IMR-90 (cell line): ENCODE measurements around the gene CKAP2L. TPM values are rescaled to one million over a fixed set of nuclear protein-coding genes. Genes with fewer than 3 reads are reported as not detected.

Experiments
- ATAC-seq: fragments of 200-7000 bp; cut with Tn5 transposase; 2 replicates; pipeline ENCODE4 v1.9.1; 2020; ENCODE audit warnings: low read depth, mild to moderate bottlenecking, moderate library complexity
- BruUV-seq: library from RNA; stranded (reverse); fragments of 400-500 nt; replicated peaks from 2 replicates; lab custom pipeline; 2021; lab: Mats Ljungman, UMichigan
- CTCF ChIA-PET: fragments of 300-600 bp; formaldehyde crosslinking; extraction: SDS; loops from one replicate; lab custom pipeline; 2021; ENCODE audit warnings: antibody characterized with exemption; lab: Yijun Ruan, JAX
- POLR2A ChIA-PET: fragments of 300-600 bp; sonication (Branson Sonifier 250); formaldehyde crosslinking; loops from one replicate; lab custom pipeline; 2022; ENCODE audit warnings: antibody characterized with exemption; ENCODE audit not compliant: unreplicated experiment; lab: Charles Lee
- DNase-seq: peaks from one replicate; pipeline ENCODE4 v3.0.0; 2013
- H2AFZ ChIP-seq: replicated peaks from 2 replicates; pipeline ENCODE3; 2013; ENCODE audit warnings: low read length, mild to moderate bottlenecking; ENCODE audit not compliant: poor library complexity
- H2AK5ac ChIP-seq: 2 replicates; pipeline ENCODE4 v1.6.1; 2013; ENCODE audit warnings: low read depth, low read length, inconsistent platforms
- H2AK9ac ChIP-seq: replicated peaks from 2 replicates; pipeline ENCODE3; 2013; ENCODE audit warnings: mild to moderate bottlenecking, low read depth, low read length, moderate library complexity; ENCODE audit not compliant: poor library complexity
- H2BK120ac ChIP-seq: 2 replicates; pipeline ENCODE4 v1.6.1; 2013; ENCODE audit warnings: low read depth, low read length, inconsistent platforms
- H2BK15ac ChIP-seq: 3 replicates; pipeline ENCODE4 v1.6.1; 2013; ENCODE audit warnings: low read depth, low read length, inconsistent platforms
- H2BK20ac ChIP-seq: 2 replicates; pipeline ENCODE4 v1.6.1; 2013; ENCODE audit warnings: low read depth, mild to moderate bottlenecking, inconsistent platforms, low read length, moderate library complexity
- H2BK5ac ChIP-seq: 2 replicates; pipeline ENCODE4 v1.6.1; 2013; ENCODE audit warnings: mild to moderate bottlenecking, low read depth, low read length, inconsistent platforms; ENCODE audit not compliant: poor library complexity, severe bottlenecking
- H3K14ac ChIP-seq: replicated peaks from 2 replicates; pipeline ENCODE4 v1.6.1; 2013; ENCODE audit warnings: low read depth, low read length, inconsistent platforms
- H3K18ac ChIP-seq: 2 replicates; pipeline ENCODE4 v1.6.1; 2013; ENCODE audit warnings: low read depth, low read length, control low read depth
- H3K23ac ChIP-seq: 2 replicates; pipeline ENCODE4 v1.6.1; 2013; ENCODE audit warnings: low read depth, low read length, inconsistent platforms
- H3K27ac ChIP-seq: 2 replicates; pipeline ENCODE4 v1.5.1; 2013; ENCODE audit warnings: mild to moderate bottlenecking, control low read depth, low read length; ENCODE audit not compliant: insufficient read depth
- H3K27me3 ChIP-seq: 2 replicates; pipeline ENCODE4 v1.6.1; 2013; ENCODE audit warnings: low read length; ENCODE audit not compliant: control insufficient read depth, insufficient read depth
- H3K36me3 ChIP-seq: 2 replicates; pipeline ENCODE4 v1.6.1; 2013; ENCODE audit warnings: low read length, mixed read lengths; ENCODE audit not compliant: control insufficient read depth, insufficient read depth
- H3K4ac ChIP-seq: 2 replicates; pipeline ENCODE4 v1.6.1; 2013; ENCODE audit warnings: low read depth, low read length, inconsistent platforms
- H3K4me1 ChIP-seq: 2 replicates; pipeline ENCODE4 v1.6.1; 2013; ENCODE audit warnings: low read length, mixed read lengths; ENCODE audit not compliant: control insufficient read depth, insufficient read depth
- H3K4me2 ChIP-seq: 2 replicates; pipeline ENCODE4 v1.6.1; 2013; ENCODE audit warnings: low read depth, mild to moderate bottlenecking, control low read depth, low read length, moderate library complexity
- H3K4me3 ChIP-seq: 2 replicates; pipeline ENCODE4 v1.5.1; 2013; ENCODE audit warnings: low read depth, mild to moderate bottlenecking, control low read depth, low read length, moderate library complexity; ENCODE audit not compliant: insufficient read depth
- H3K56ac ChIP-seq: 2 replicates; pipeline ENCODE4 v1.6.1; 2013; ENCODE audit warnings: low read length, inconsistent platforms; ENCODE audit not compliant: insufficient read depth; ENCODE audit errors: extremely low read depth
- H3K79me1 ChIP-seq, 2 experiments: 2 replicates each; pipeline ENCODE4 v1.6.1; 2013; ENCODE audit warnings: low read length in 2 of 2, inconsistent platforms in 1 of 2, low read depth in 1 of 2
- H3K9ac ChIP-seq: 2 replicates; pipeline ENCODE4 v1.6.1; 2013; ENCODE audit warnings: low read depth, low read length, control low read depth
- H3K9me1 ChIP-seq: 2 replicates; pipeline ENCODE4 v1.6.1; 2013; ENCODE audit warnings: low read length, inconsistent platforms; ENCODE audit not compliant: insufficient read depth
- H3K9me3 ChIP-seq: 2 replicates; pipeline ENCODE4 v1.6.1; 2013; ENCODE audit warnings: low read length; ENCODE audit not compliant: control insufficient read depth, insufficient read depth
- H4K20me1 ChIP-seq: 2 replicates; pipeline ENCODE4 v1.6.1; 2013; ENCODE audit warnings: low read length, inconsistent platforms; ENCODE audit not compliant: insufficient read depth
- H4K5ac ChIP-seq: 2 replicates; pipeline ENCODE4 v1.6.1; 2013; ENCODE audit warnings: mild to moderate bottlenecking, low read depth, low read length, control low read depth
- H4K8ac ChIP-seq, 2 experiments: 2 replicates each; pipeline ENCODE4 v1.6.1; 2013; ENCODE audit warnings: low read depth in 2 of 2, low read length in 2 of 2, control low read depth in 1 of 2, inconsistent platforms in 1 of 2
- H4K91ac ChIP-seq: 2 replicates; pipeline ENCODE4 v1.6.1; 2013; ENCODE audit warnings: low read depth, low read length, inconsistent platforms; ENCODE audit not compliant: insufficient read depth
- CHD1 ChIP-seq: IDR thresholded peaks from 2 replicates; pipeline ENCODE4 v1.6.1; 2012; ENCODE audit warnings: low read depth, low read length, improper control_type of control experiment
- CTCF ChIP-seq: conservative IDR thresholded peaks from 2 replicates; pipeline ENCODE4 v1.5.1; 2012; ENCODE audit warnings: mild to moderate bottlenecking, low read depth, low read length, improper control_type of control experiment
- MAFK ChIP-seq: IDR thresholded peaks from 2 replicates; pipeline ENCODE4 v1.6.1; 2012; ENCODE audit warnings: low read depth, low read length, improper control_type of control experiment
- MAZ ChIP-seq: IDR thresholded peaks from 2 replicates; pipeline ENCODE4 v1.6.1; 2012; ENCODE audit warnings: low read depth, mild to moderate bottlenecking, low read length, improper control_type of control experiment, moderate library complexity, borderline replicate concordance
- MXI1 ChIP-seq: IDR thresholded peaks from 2 replicates; pipeline ENCODE4 v1.6.1; 2012; ENCODE audit warnings: low read depth, mild to moderate bottlenecking, low read length, moderate library complexity, borderline replicate concordance
- NFE2L2 ChIP-seq: fragments of 150-350 bp; IDR thresholded peaks from 2 replicates; pipeline ENCODE4 v1.6.1; 2016; ENCODE audit warnings: low read depth, mild to moderate bottlenecking, low read length
- POLR2A ChIP-seq: IDR thresholded peaks from 2 replicates; pipeline ENCODE4 v1.6.1; 2012; ENCODE audit warnings: mild to moderate bottlenecking, low read depth, low read length
- RCOR1 ChIP-seq: IDR thresholded peaks from 2 replicates; pipeline ENCODE4 v1.6.1; 2012; ENCODE audit warnings: mild to moderate bottlenecking, low read length, improper control_type of control experiment; ENCODE audit not compliant: insufficient replicate concordance
- RFX5 ChIP-seq: IDR thresholded peaks from 2 replicates; pipeline ENCODE4 v1.8.0; 2012; ENCODE audit warnings: low read depth, mild to moderate bottlenecking, low read length, moderate library complexity
- SMC3 ChIP-seq: fragments of 150-350 bp; IDR thresholded peaks from 2 replicates; pipeline ENCODE4 v1.6.1; 2016; ENCODE audit warnings: low read depth, mild to moderate bottlenecking, antibody characterized with exemption, low read length, moderate library complexity
- USF2 ChIP-seq: fragments of 150-350 bp; IDR thresholded peaks from 2 replicates; pipeline ENCODE4 v1.6.1; 2017; ENCODE audit warnings: mild to moderate bottlenecking, antibody characterized with exemption, low read length, low read depth
- WGBS, 2 experiments: methylation state at CpG; one replicate each; pipeline versions ENCODE4 v1.1.5 to v1.1.7; 2013; ENCODE audit warnings: missing lambda C conversion rate in 2 of 2; ENCODE audit not compliant: insufficient read length in 1 of 2; ENCODE audit errors: extremely low coverage in 2 of 2; 5-methylcytosine and 5-hydroxymethylcytosine counted together
- dilution Hi-C: fragments of 300-500 bp; cut with HindIII; formaldehyde crosslinking; loops from one replicate; pipeline ENCODE4 v1.14.3; 2018; ENCODE audit warnings: low sequenced_read_pairs; ENCODE audit not compliant: unreplicated experiment
- in situ Hi-C: fragments of 300-500 bp; cut with MboI; formaldehyde crosslinking; loops from 3 replicates; pipeline ENCODE4 v1.14.3; 2019; ENCODE audit warnings: low sequenced_read_pairs, inconsistent platforms, mixed read lengths
- intact Hi-C: fragments of 100-400 bp; cut with micrococcal nuclease; formaldehyde crosslinking; loops from 2 replicates; pipeline ENCODE4 v1.10.0; 2022
- polyA plus RNA-seq, 3 experiments: library from polyadenylated mRNA; depleted of rRNA; stranded (reverse); fragments of >200 nt; gene quantifications; 2 replicates each; pipeline ENCODE4 v1.2.3, GENCODE V29; 2012; ENCODE audit warnings: low replicate concordance in 1 of 3
- total RNA-seq: library from RNA; depleted of rRNA; stranded (reverse); fragments of >200 nt; gene quantifications from 2 replicates; pipeline ENCODE4 v1.2.3, GENCODE V29; 2012
- TF ChIP-seq, protein P1 (sequence below): fragments of 150-350 bp; IDR thresholded peaks from 2 replicates; pipeline ENCODE4 v1.6.1; 2016; ENCODE audit warnings: low read depth, mild to moderate bottlenecking, low read length, moderate library complexity, borderline replicate concordance

The CKAP2L gene
- total and polyA plus RNA-seq, 2 of the 4 experiments (the other 2 are of a cell fraction) = 6.4 to 9.9 TPM

GRCh38 chr2:112720785-112721184 is 43.6 kb downstream of the CKAP2L start, which contains the start of gene NT5DC4:
NT5DC4 (plus strand) TSS chr2:112721020; CDS start chr2:112721080, 60 bp downstream.
- Histone ChIP-seq H3K23ac (no peak within 1 kb of the TSS), H4K8ac (no peak within 1 kb of the TSS), H2AFZ (no peak within 1 kb of the TSS), H2AK9ac (no peak within 1 kb of the TSS), H2BK20ac (no peak within 1 kb of the TSS), H3K79me1 (no peaks in the 10 kb centered on the region), H3K9ac (no peak within 1 kb of the TSS), H3K27ac (no peak within 1 kb of the TSS), H2BK5ac (no peak within 1 kb of the TSS), H2AK5ac (no peak within 1 kb of the TSS), H3K14ac (no peak within 1 kb of the TSS), H3K4ac (no peak within 1 kb of the TSS), H2BK120ac (no peak within 1 kb of the TSS), H3K9me3 (no peaks in the 10 kb centered on the region), H3K4me2 (no peak within 1 kb of the TSS), H2BK15ac (no peak within 1 kb of the TSS), H3K9me1 (no peaks in the 10 kb centered on the region), H3K36me3 (no peaks in the 10 kb centered on the region), H3K27me3 (peaks cover 2% of the 10 kb centered on the region; the same call in 1 of the 2 replicates), H3K4me3 (no peak within 1 kb of the TSS), H4K91ac (no peak within 1 kb of the TSS), H3K56ac (no peak within 1 kb of the TSS), H3K18ac (no peak within 1 kb of the TSS), H3K4me1 (no peaks in the 10 kb centered on the region), H4K5ac (no peak within 1 kb of the TSS), H4K20me1 (no peaks in the 10 kb centered on the region)
- intact Hi-C loops = no loop called here
- ChIA-PET CTCF (no interaction called here), POLR2A (no interaction called here)
- dilution Hi-C loops = no loop called here
- 29% methylated on average over 1 of the region's 6 CpGs; no CpG with 5 or more reads in 1 of the 2 experiments for WGBS, 2 experiments
- no peak for TF ChIP-seq CHD1
- TF ChIP-seq CTCF = no peak
- TF ChIP-seq MXI1 = no peak
- no peak for TF ChIP-seq SMC3
- no peak for TF ChIP-seq RFX5
- no peak for TF ChIP-seq MAZ
- no peak for TF ChIP-seq POLR2A
- no peak for TF ChIP-seq USF2
- no peak for TF ChIP-seq RCOR1
- TF ChIP-seq, protein P1, sequence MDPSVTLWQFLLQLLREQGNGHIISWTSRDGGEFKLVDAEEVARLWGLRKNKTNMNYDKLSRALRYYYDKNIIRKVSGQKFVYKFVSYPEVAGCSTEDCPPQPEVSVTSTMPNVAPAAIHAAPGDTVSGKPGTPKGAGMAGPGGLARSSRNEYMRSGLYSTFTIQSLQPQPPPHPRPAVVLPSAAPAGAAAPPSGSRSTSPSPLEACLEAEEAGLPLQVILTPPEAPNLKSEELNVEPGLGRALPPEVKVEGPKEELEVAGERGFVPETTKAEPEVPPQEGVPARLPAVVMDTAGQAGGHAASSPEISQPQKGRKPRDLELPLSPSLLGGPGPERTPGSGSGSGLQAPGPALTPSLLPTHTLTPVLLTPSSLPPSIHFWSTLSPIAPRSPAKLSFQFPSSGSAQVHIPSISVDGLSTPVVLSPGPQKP = no peak
- TF ChIP-seq NFE2L2 = no peak
- no peak for TF ChIP-seq MAFK
- DNase-seq (no peak), ATAC-seq (no peak)
- BruUV-seq = no TSS peak
- in situ Hi-C loops = no loop called here
